IMR-90 (cell line): Measurements from ENCODE around the gene D2HGDH. TPM values are rescaled to one million over a fixed set of nuclear protein-coding genes. Genes with fewer than 3 reads are reported as not detected.

Source experiments
- ATAC-seq: fragments of 200-7000 bp; cut with Tn5 transposase; 2 replicates; pipeline ENCODE4 v1.9.1; 2020; ENCODE audit warnings: low read depth, mild to moderate bottlenecking, moderate library complexity
- BruUV-seq: library from RNA; stranded (reverse); fragments of 400-500 nt; replicated peaks from 2 replicates; lab custom pipeline; 2021; lab: Mats Ljungman, UMichigan
- CTCF ChIA-PET: fragments of 300-600 bp; formaldehyde crosslinking; extraction: SDS; loops from one replicate; lab custom pipeline; 2021; ENCODE audit warnings: antibody characterized with exemption; lab: Yijun Ruan, JAX
- POLR2A ChIA-PET: fragments of 300-600 bp; sonication (Branson Sonifier 250); formaldehyde crosslinking; loops from one replicate; lab custom pipeline; 2022; ENCODE audit warnings: antibody characterized with exemption; ENCODE audit not compliant: unreplicated experiment; lab: Charles Lee
- DNase-seq: peaks from one replicate; pipeline ENCODE4 v3.0.0; 2013
- H2AFZ ChIP-seq: replicated peaks from 2 replicates; pipeline ENCODE3; 2013; ENCODE audit warnings: low read length, mild to moderate bottlenecking; ENCODE audit not compliant: poor library complexity
- H2AK5ac ChIP-seq: 2 replicates; pipeline ENCODE4 v1.6.1; 2013; ENCODE audit warnings: low read depth, low read length, inconsistent platforms
- H2AK9ac ChIP-seq: replicated peaks from 2 replicates; pipeline ENCODE3; 2013; ENCODE audit warnings: mild to moderate bottlenecking, low read depth, low read length, moderate library complexity; ENCODE audit not compliant: poor library complexity
- H2BK120ac ChIP-seq: 2 replicates; pipeline ENCODE4 v1.6.1; 2013; ENCODE audit warnings: low read depth, low read length, inconsistent platforms
- H2BK15ac ChIP-seq: 3 replicates; pipeline ENCODE4 v1.6.1; 2013; ENCODE audit warnings: low read depth, low read length, inconsistent platforms
- H2BK20ac ChIP-seq: 2 replicates; pipeline ENCODE4 v1.6.1; 2013; ENCODE audit warnings: low read depth, mild to moderate bottlenecking, inconsistent platforms, low read length, moderate library complexity
- H2BK5ac ChIP-seq: 2 replicates; pipeline ENCODE4 v1.6.1; 2013; ENCODE audit warnings: mild to moderate bottlenecking, low read depth, low read length, inconsistent platforms; ENCODE audit not compliant: poor library complexity, severe bottlenecking
- H3K14ac ChIP-seq: replicated peaks from 2 replicates; pipeline ENCODE4 v1.6.1; 2013; ENCODE audit warnings: low read depth, low read length, inconsistent platforms
- H3K18ac ChIP-seq: 2 replicates; pipeline ENCODE4 v1.6.1; 2013; ENCODE audit warnings: low read depth, low read length, control low read depth
- H3K23ac ChIP-seq: 2 replicates; pipeline ENCODE4 v1.6.1; 2013; ENCODE audit warnings: low read depth, low read length, inconsistent platforms
- H3K27ac ChIP-seq: 2 replicates; pipeline ENCODE4 v1.5.1; 2013; ENCODE audit warnings: mild to moderate bottlenecking, control low read depth, low read length; ENCODE audit not compliant: insufficient read depth
- H3K27me3 ChIP-seq: 2 replicates; pipeline ENCODE4 v1.6.1; 2013; ENCODE audit warnings: low read length; ENCODE audit not compliant: control insufficient read depth, insufficient read depth
- H3K36me3 ChIP-seq: 2 replicates; pipeline ENCODE4 v1.6.1; 2013; ENCODE audit warnings: low read length, mixed read lengths; ENCODE audit not compliant: control insufficient read depth, insufficient read depth
- H3K4ac ChIP-seq: 2 replicates; pipeline ENCODE4 v1.6.1; 2013; ENCODE audit warnings: low read depth, low read length, inconsistent platforms
- H3K4me1 ChIP-seq: 2 replicates; pipeline ENCODE4 v1.6.1; 2013; ENCODE audit warnings: low read length, mixed read lengths; ENCODE audit not compliant: control insufficient read depth, insufficient read depth
- H3K4me2 ChIP-seq: 2 replicates; pipeline ENCODE4 v1.6.1; 2013; ENCODE audit warnings: low read depth, mild to moderate bottlenecking, control low read depth, low read length, moderate library complexity
- H3K4me3 ChIP-seq: 2 replicates; pipeline ENCODE4 v1.5.1; 2013; ENCODE audit warnings: low read depth, mild to moderate bottlenecking, control low read depth, low read length, moderate library complexity; ENCODE audit not compliant: insufficient read depth
- H3K56ac ChIP-seq: 2 replicates; pipeline ENCODE4 v1.6.1; 2013; ENCODE audit warnings: low read length, inconsistent platforms; ENCODE audit not compliant: insufficient read depth; ENCODE audit errors: extremely low read depth
- H3K79me1 ChIP-seq, 2 experiments: 2 replicates each; pipeline ENCODE4 v1.6.1; 2013; ENCODE audit warnings: low read length in 2 of 2, inconsistent platforms in 1 of 2, low read depth in 1 of 2
- H3K9ac ChIP-seq: 2 replicates; pipeline ENCODE4 v1.6.1; 2013; ENCODE audit warnings: low read depth, low read length, control low read depth
- H3K9me1 ChIP-seq: 2 replicates; pipeline ENCODE4 v1.6.1; 2013; ENCODE audit warnings: low read length, inconsistent platforms; ENCODE audit not compliant: insufficient read depth
- H3K9me3 ChIP-seq: 2 replicates; pipeline ENCODE4 v1.6.1; 2013; ENCODE audit warnings: low read length; ENCODE audit not compliant: control insufficient read depth, insufficient read depth
- H4K20me1 ChIP-seq: 2 replicates; pipeline ENCODE4 v1.6.1; 2013; ENCODE audit warnings: low read length, inconsistent platforms; ENCODE audit not compliant: insufficient read depth
- H4K5ac ChIP-seq: 2 replicates; pipeline ENCODE4 v1.6.1; 2013; ENCODE audit warnings: mild to moderate bottlenecking, low read depth, low read length, control low read depth
- H4K8ac ChIP-seq, 2 experiments: 2 replicates each; pipeline ENCODE4 v1.6.1; 2013; ENCODE audit warnings: low read depth in 2 of 2, low read length in 2 of 2, control low read depth in 1 of 2, inconsistent platforms in 1 of 2
- H4K91ac ChIP-seq: 2 replicates; pipeline ENCODE4 v1.6.1; 2013; ENCODE audit warnings: low read depth, low read length, inconsistent platforms; ENCODE audit not compliant: insufficient read depth
- BHLHE40 ChIP-seq: fragments of 150-350 bp; IDR thresholded peaks from 2 replicates; pipeline ENCODE4 v1.6.1; 2016; ENCODE audit warnings: mild to moderate bottlenecking, low read depth, low read length
- FOS ChIP-seq: fragments of 150-350 bp; IDR thresholded peaks from 2 replicates; pipeline ENCODE4 v1.6.1; 2016; ENCODE audit warnings: low read depth, low read length
- MAZ ChIP-seq: IDR thresholded peaks from 2 replicates; pipeline ENCODE4 v1.6.1; 2012; ENCODE audit warnings: low read depth, mild to moderate bottlenecking, low read length, improper control_type of control experiment, moderate library complexity, borderline replicate concordance
- RCOR1 ChIP-seq: IDR thresholded peaks from 2 replicates; pipeline ENCODE4 v1.6.1; 2012; ENCODE audit warnings: mild to moderate bottlenecking, low read length, improper control_type of control experiment; ENCODE audit not compliant: insufficient replicate concordance
- WGBS, 2 experiments: methylation state at CpG; one replicate each; pipeline versions ENCODE4 v1.1.5 to v1.1.7; 2013; ENCODE audit warnings: missing lambda C conversion rate in 2 of 2; ENCODE audit not compliant: insufficient read length in 1 of 2; ENCODE audit errors: extremely low coverage in 2 of 2; 5-methylcytosine and 5-hydroxymethylcytosine counted together
- dilution Hi-C: fragments of 300-500 bp; cut with HindIII; formaldehyde crosslinking; loops from one replicate; pipeline ENCODE4 v1.14.3; 2018; ENCODE audit warnings: low sequenced_read_pairs; ENCODE audit not compliant: unreplicated experiment
- in situ Hi-C: fragments of 300-500 bp; cut with MboI; formaldehyde crosslinking; loops from 3 replicates; pipeline ENCODE4 v1.14.3; 2019; ENCODE audit warnings: low sequenced_read_pairs, inconsistent platforms, mixed read lengths
- intact Hi-C: fragments of 100-400 bp; cut with micrococcal nuclease; formaldehyde crosslinking; loops from 2 replicates; pipeline ENCODE4 v1.10.0; 2022
- polyA plus RNA-seq, 3 experiments: library from polyadenylated mRNA; depleted of rRNA; stranded (reverse); fragments of >200 nt; gene quantifications; 2 replicates each; pipeline ENCODE4 v1.2.3, GENCODE V29; 2012; ENCODE audit warnings: low replicate concordance in 1 of 3
- total RNA-seq: library from RNA; depleted of rRNA; stranded (reverse); fragments of >200 nt; gene quantifications from 2 replicates; pipeline ENCODE4 v1.2.3, GENCODE V29; 2012

Gene D2HGDH
- total and polyA plus RNA-seq, 2 of the 4 experiments (the other 2 are of a cell fraction) = 6.3 to 22.1 TPM

DNA sequence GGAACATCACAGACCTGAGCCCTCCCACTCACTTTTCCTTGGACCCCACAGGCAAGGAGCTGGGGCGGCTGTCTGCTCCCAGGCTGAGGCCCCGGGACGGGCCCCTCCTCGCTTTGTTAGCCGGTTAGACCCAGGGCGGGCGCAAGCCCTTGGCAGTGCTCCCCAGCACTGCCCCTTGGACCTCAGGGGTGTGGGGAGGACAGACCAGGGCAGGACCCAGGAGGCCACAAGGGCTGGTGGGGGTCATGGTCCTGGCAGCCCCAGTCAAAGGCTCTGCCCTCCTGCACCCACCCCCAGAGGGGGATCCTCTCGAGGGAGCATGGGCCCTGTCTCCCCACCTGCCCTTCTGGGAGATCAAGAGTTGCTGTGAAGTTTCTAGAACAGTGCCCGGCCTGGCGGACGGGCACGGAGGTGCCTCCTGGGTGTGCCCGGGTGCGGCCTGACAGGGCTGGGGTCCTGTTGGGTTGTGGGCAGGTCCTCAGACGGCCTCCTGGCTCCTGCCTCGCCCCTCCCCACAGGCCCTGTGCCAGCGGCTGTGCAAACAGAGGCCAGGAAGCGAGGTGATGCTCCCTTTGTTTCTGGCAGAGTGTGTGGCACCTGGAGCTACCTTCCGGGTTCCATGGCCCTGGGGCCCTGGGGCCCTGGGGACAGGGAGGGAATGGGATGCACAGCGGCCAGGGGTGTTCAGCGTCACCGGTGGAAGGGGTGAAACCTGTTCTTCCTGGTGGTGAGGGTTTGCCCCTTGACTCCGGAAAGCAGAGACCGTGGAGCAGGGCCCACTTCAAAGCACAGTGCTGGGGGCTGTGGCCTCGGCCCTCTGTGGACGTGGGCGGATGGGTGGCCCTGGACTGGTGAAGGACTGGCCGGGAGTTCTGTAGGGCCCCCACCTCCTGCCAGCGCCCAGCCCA, 39.3 kb downstream of the D2HGDH start (continued):
- no peak for TF ChIP-seq FOS

DNA sequence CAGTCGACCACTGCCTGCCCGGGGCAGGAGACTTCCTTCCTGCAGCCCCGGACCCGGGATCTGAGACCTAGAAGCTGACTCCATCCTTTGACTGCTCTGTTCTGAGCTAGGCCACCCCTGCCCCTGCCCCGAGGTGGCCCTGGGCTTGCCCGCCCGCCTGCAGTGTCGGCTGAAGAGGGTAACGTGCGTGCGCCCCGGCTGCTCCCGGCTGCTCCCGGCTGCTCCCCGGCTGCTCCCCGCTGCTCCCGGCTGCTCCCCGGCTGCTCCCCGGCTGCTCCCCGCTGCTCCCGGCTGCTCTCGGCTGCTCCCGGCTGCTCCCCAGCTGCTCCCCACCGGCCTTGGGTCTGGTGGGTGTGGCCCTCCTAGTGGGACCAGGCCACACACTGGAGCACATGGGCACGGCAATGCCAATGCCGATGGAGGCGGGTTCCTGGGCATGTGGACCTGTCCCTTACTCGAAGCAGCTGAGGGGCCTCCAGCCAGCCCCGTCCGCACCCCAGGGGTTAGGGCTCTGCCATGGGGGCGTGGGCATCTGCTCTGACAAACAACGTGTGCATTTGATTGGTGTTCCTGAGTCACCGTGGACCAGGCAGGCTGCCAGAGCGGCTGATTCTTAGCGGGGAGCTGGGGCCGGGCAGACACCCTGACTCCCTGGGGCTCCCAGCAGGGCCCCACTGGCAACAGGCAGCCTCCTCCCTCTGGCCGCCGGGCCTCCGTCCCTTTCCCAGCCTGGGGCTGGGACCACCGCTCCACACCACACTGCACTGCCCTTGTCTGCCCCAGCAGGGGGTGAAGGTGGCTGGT, 40.2 kb downstream of the D2HGDH start:
- Histone ChIP-seq H3K27me3 (no peaks in the 10 kb centered on the region; the same call in 1 of the 2 replicates), H3K27ac (no peak overlapping the region), H3K4me1 (peaks cover 12% of the 10 kb centered on the region), H4K20me1 (no peaks in the 10 kb centered on the region; the same call in 1 of the 2 replicates), H2BK20ac (no peak overlapping the region), H2AK5ac (no peak overlapping the region), H2BK15ac (no peak overlapping the region), H2AK9ac (peak overlapping the region; percentile 82), H3K9me1 (no peaks in the 10 kb centered on the region), H4K5ac (no peak overlapping the region), H4K91ac (no peak overlapping the region), H3K18ac (no peak overlapping the region), H2BK120ac (no peak overlapping the region), H3K4me2 (no peak overlapping the region; the same call in 1 of the 2 replicates), H3K4ac (no peak overlapping the region), H2AFZ (peak overlapping the region; percentile 69), H3K9ac (no peak overlapping the region), H3K14ac (no peak overlapping the region), H3K79me1 (no peaks in the 10 kb centered on the region), H4K8ac (no peak overlapping the region), H3K9me3 (no peaks in the 10 kb centered on the region), H2BK5ac (no peak overlapping the region), H3K4me3 (no peak overlapping the region), H3K23ac (no peak overlapping the region), H3K56ac (no peak overlapping the region), H3K36me3 (no peaks in the 10 kb centered on the region)
- ChIA-PET POLR2A (no interaction called here), CTCF (no interaction called here)
- intact Hi-C loops = no loop called here
- dilution Hi-C loops = no loop called here
- in situ Hi-C loops = no loop called here
- DNase-seq = peak; percentile 79
- BruUV-seq = no TSS peak
- peak; percentile 75 for ATAC-seq
- TF ChIP-seq RCOR1 (no peak), MAZ (peak; percentile 46; the same call in 1 of the 2 replicates), BHLHE40 (peak; percentile 31; the same call in 1 of the 2 replicates)
- WGBS, 2 experiments = 63% methylated on average over 21 of the region's 40 CpGs; no CpG with 5 or more reads in 1 of the 2 experiments
